PC-9 (cell line): ENCODE data around the gene APOL2. TPM values are rescaled to one million over a fixed set of nuclear protein-coding genes. Genes with fewer than 3 reads are reported as not detected.

Experiments used
- BruUV-seq: library from RNA; stranded (reverse); fragments of 400-500 nt; replicated peaks from 2 replicates; lab custom pipeline; 2021; lab: Mats Ljungman, UMichigan
- CTCF ChIA-PET: fragments of 300-600 bp; sonication (Branson Sonifier 250); formaldehyde crosslinking; loops from one replicate; lab custom pipeline; 2022; ENCODE audit warnings: antibody characterized with exemption; lab: Charles Lee
- POLR2A ChIA-PET: fragments of 300-600 bp; sonication (Branson Sonifier 250); formaldehyde crosslinking; loops from one replicate; lab custom pipeline; 2022; ENCODE audit warnings: antibody characterized with exemption; ENCODE audit not compliant: unreplicated experiment; lab: Charles Lee
- DNase-seq, 2 experiments: peaks; one replicate each; pipeline versions ENCODE4 v3.0.0 to v3.0.0-alpha.2; 2015 to 2022; ENCODE audit warnings: mixed read lengths in 1 of 2
- H2AFZ ChIP-seq: fragments of 200-600 bp; sonication (generic); 2 replicates; pipeline ENCODE4 v1.8.1; 2017; ENCODE audit warnings: antibody characterized with exemption
- H3F3A ChIP-seq: fragments of 200-600 bp; sonication (generic); 2 replicates; pipeline ENCODE4 v1.8.1; 2017; ENCODE audit warnings: antibody characterized with exemption, mild to moderate bottlenecking, low read depth; ENCODE audit not compliant: insufficient read depth
- H3K27ac ChIP-seq: fragments of 200-600 bp; sonication (generic); 2 replicates; pipeline ENCODE4 v1.6.1; 2016; ENCODE audit warnings: mixed run types
- H3K27me3 ChIP-seq: fragments of 200-600 bp; sonication (generic); 2 replicates; pipeline ENCODE4 v1.6.1; 2016; ENCODE audit warnings: low read depth, mixed run types; ENCODE audit not compliant: insufficient read depth
- H3K36me3 ChIP-seq: fragments of 200-600 bp; sonication (generic); 2 replicates; pipeline ENCODE4 v1.6.1; 2016; ENCODE audit warnings: low read depth, mixed run types
- H3K4me1 ChIP-seq: fragments of 200-600 bp; sonication (generic); replicated peaks from 2 replicates; pipeline ENCODE4 v1.6.1; 2016; ENCODE audit warnings: mixed run types; ENCODE audit not compliant: insufficient read depth
- H3K4me2 ChIP-seq: fragments of 200-600 bp; sonication (generic); 2 replicates; pipeline ENCODE4 v1.6.1; 2017; ENCODE audit warnings: mixed run types
- H3K4me3 ChIP-seq: fragments of 200-600 bp; sonication (generic); 2 replicates; pipeline ENCODE4 v1.6.1; 2016; ENCODE audit warnings: mixed run types
- H3K79me2 ChIP-seq: fragments of 200-600 bp; sonication (generic); 2 replicates; pipeline ENCODE4 v1.6.1; 2017; ENCODE audit warnings: low read depth, mixed run types
- H3K9me2 ChIP-seq: fragments of 200-600 bp; sonication (generic); 2 replicates; pipeline ENCODE4 v1.8.1; 2017; ENCODE audit warnings: mild to moderate bottlenecking; ENCODE audit not compliant: insufficient read depth
- H3K9me3 ChIP-seq: fragments of 200-600 bp; sonication (generic); 2 replicates; pipeline ENCODE4 v1.8.1; 2016; ENCODE audit warnings: low read depth; ENCODE audit not compliant: insufficient read depth
- H4K20me1 ChIP-seq: fragments of 200-600 bp; sonication (generic); 2 replicates; pipeline ENCODE4 v1.8.1; 2017; ENCODE audit not compliant: insufficient read depth
- EZH2 ChIP-seq: fragments of 200-600 bp; sonication (generic); IDR thresholded peaks from 2 replicates; pipeline ENCODE4 v1.8.0; 2017; ENCODE audit warnings: antibody characterized with exemption, low read depth
- intact Hi-C: fragments of 100-400 bp; cut with micrococcal nuclease; formaldehyde crosslinking; loops from one replicate; pipeline ENCODE4 v1.10.0; 2022; ENCODE audit not compliant: unreplicated experiment
- total RNA-seq: library from RNA; stranded (reverse); gene quantifications from 2 replicates; pipeline ENCODE4 v1.2.3, GENCODE V29; 2021
- TF ChIP-seq, protein P1 (sequence below): fragments of 200-600 bp; sonication (generic); conservative IDR thresholded peaks from 2 replicates; pipeline ENCODE4 v1.6.1; 2017; ENCODE audit warnings: mixed run types, antibody characterized with exemption, mild to moderate bottlenecking, moderate library complexity

APOL2 gene
- total RNA-seq, 1 experiment from 2014 or later, result 27.4 TPM

DNA sequence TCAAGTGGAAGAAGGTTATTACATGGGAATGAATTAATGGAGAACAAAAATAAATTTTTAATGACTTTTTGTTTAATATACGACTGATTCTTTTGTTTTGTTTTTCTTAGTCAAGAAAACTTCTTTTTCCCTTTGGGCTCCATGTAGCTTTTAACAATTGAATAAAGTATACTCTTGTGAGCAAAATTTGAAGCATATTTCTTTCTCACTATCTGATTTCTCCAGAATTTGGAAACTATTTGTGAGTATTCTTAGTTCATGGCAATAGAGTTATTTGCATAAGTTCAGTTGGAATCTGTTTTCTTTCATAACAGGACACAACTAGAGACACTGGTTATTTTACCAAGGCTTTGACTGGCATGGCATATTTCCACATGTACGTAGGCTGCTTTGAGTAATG lies 9.8 kb upstream of the APOL2 start:
- POLR2A ChIA-PET, result no interaction called here
- no TSS peak for BruUV-seq
- no peak overlapping the region for H3K27ac ChIP-seq

DNA sequence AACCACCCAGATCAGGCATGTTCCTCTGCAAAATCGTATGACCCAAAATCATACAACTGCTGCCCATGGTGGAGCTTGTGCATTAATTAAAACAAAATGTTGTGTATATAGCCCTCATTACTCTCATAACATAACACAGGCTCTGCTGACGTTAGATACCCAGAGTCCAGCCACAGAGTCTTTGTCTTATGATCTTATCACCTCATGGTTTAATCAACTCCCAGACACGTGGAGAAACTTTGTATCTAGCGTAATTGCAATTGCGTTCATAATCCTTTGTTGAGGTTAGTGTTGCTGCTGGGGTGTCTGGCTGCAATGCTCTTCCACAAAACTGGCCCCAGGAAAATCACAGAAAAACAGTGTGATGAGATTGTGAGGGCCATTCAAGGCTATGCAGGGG lies 8.6 kb upstream of the APOL2 start:
- Histone ChIP-seq H3F3A (no peaks in the 10 kb centered on the region), H3K79me2 (no peaks in the 10 kb centered on the region), H3K9me3 (no peaks in the 10 kb centered on the region), H3K36me3 (no peaks in the 10 kb centered on the region), H3K9me2 (no peaks in the 10 kb centered on the region), H3K4me3 (no peak overlapping the region), H3K27ac (no peak overlapping the region), H4K20me1 (no peaks in the 10 kb centered on the region), H3K4me2 (no peak overlapping the region), H2AFZ (no peak overlapping the region), H3K27me3 (no peaks in the 10 kb centered on the region), H3K4me1 (peaks cover 7% of the 10 kb centered on the region)
- ChIA-PET CTCF (interaction anchor here (1.7 kb wide), 1 partner anchor 9 kb away, joined by 4 read pairs; the partner anchor contains the start of gene APOL2), POLR2A (no interaction called here)
- no peak for DNase-seq
- intact Hi-C loops, result no loop called here
- TF ChIP-seq, protein P1, sequence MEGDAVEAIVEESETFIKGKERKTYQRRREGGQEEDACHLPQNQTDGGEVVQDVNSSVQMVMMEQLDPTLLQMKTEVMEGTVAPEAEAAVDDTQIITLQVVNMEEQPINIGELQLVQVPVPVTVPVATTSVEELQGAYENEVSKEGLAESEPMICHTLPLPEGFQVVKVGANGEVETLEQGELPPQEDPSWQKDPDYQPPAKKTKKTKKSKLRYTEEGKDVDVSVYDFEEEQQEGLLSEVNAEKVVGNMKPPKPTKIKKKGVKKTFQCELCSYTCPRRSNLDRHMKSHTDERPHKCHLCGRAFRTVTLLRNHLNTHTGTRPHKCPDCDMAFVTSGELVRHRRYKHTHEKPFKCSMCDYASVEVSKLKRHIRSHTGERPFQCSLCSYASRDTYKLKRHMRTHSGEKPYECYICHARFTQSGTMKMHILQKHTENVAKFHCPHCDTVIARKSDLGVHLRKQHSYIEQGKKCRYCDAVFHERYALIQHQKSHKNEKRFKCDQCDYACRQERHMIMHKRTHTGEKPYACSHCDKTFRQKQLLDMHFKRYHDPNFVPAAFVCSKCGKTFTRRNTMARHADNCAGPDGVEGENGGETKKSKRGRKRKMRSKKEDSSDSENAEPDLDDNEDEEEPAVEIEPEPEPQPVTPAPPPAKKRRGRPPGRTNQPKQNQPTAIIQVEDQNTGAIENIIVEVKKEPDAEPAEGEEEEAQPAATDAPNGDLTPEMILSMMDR, result no peak
- no peak for TF ChIP-seq EZH2
- BruUV-seq, result no TSS peak

More for the DNA sequence above, 9.8 kb upstream of the APOL2 start:
- intact Hi-C loops, result no loop called here
- no peaks in the 10 kb centered on the region for H3K27me3 ChIP-seq
- H3K9me2 ChIP-seq, result no peaks in the 10 kb centered on the region
- H3K4me1 ChIP-seq, result peaks cover 7% of the 10 kb centered on the region
- H2AFZ ChIP-seq, result no peak overlapping the region
- no peak overlapping the region for H3K4me2 ChIP-seq
- no peaks in the 10 kb centered on the region for H4K20me1 ChIP-seq
- no peaks in the 10 kb centered on the region for H3K79me2 ChIP-seq
- H3K36me3 ChIP-seq, result no peaks in the 10 kb centered on the region
- no peaks in the 10 kb centered on the region for H3F3A ChIP-seq
- no peak overlapping the region for H3K4me3 ChIP-seq
- CTCF ChIA-PET, result interaction anchor here (1.7 kb wide), 1 partner anchor 10 kb away, joined by 4 read pairs; the partner anchor contains the start of gene APOL2
- TF ChIP-seq, protein P1, result no peak
- no peak for TF ChIP-seq EZH2
- no peaks in the 10 kb centered on the region for H3K9me3 ChIP-seq
- no peak for DNase-seq

- BruUV-seq, result no TSS peak
- no peak for DNase-seq
- no peak for TF ChIP-seq EZH2
- TF ChIP-seq, protein P1, result no peak
- intact Hi-C loops, result no loop called here
- ChIA-PET POLR2A (no interaction called here), CTCF (no interaction called here)
- Histone ChIP-seq H3K9me3 (no peaks in the 10 kb centered on the region), H3K9me2 (no peaks in the 10 kb centered on the region), H3K4me2 (no peak overlapping the region), H3K36me3 (no peaks in the 10 kb centered on the region), H3K79me2 (no peaks in the 10 kb centered on the region), H3K4me3 (no peak overlapping the region), H3K27me3 (no peaks in the 10 kb centered on the region), H3F3A (no peaks in the 10 kb centered on the region), H4K20me1 (no peaks in the 10 kb centered on the region), H2AFZ (no peak overlapping the region), H3K27ac (no peak overlapping the region), H3K4me1 (peaks cover 7% of the 10 kb centered on the region)
Observed at GRCh38 chr22:36246718-36247117, 7.4 kb upstream of the APOL2 start.
